Ovary (tissue), 9 donors: ENCODE data around the gene GNB2. TPM values are rescaled to one million over a fixed set of nuclear protein-coding genes. Genes with fewer than 3 reads are reported as not detected.

Experiments used
- DNase-seq, 5 donors: peaks; one replicate each; pipeline ENCODE4 v3.0.0-alpha.2; 2019 to 2020
- H3K27ac ChIP-seq, 2 donors: fragments of 200-600 bp; one replicate each; pipeline versions ENCODE4 v1.5.1 to v1.8.0; 2019 to 2022
- H3K27me3 ChIP-seq: fragments of 200-600 bp; one replicate; pipeline ENCODE4 v1.8.0; 2022
- H3K36me3 ChIP-seq: fragments of 200-600 bp; sonication (generic); one replicate; pipeline ENCODE4 v1.5.1; 2019
- H3K4me1 ChIP-seq: one replicate; pipeline ENCODE4 v1.8.1; 2013; ENCODE audit warnings: mild to moderate bottlenecking, moderate library complexity; ENCODE audit not compliant: insufficient read depth
- H3K4me3 ChIP-seq: fragments of 200-600 bp; sonication (generic); one replicate; pipeline ENCODE4 v1.5.1; 2017
- H3K9me3 ChIP-seq, 2 donors: fragments of 200-600 bp in 1 of 2; sonication (generic) in 1 of 2; one replicate each; pipeline versions ENCODE4 v1.5.1 to v1.8.1; 2013 to 2019; ENCODE audit warnings: mild to moderate bottlenecking in 1 of 2, moderate library complexity in 1 of 2
- EP300 ChIP-seq: sonication (generic); formaldehyde crosslinking; IDR thresholded peaks from one replicate; pipeline ENCODE4 v1.6.1; 2017; ENCODE audit warnings: antibody characterized with exemption
- POLR2A ChIP-seq: fragments of 450-650 bp; IDR thresholded peaks from one replicate; pipeline ENCODE4 v1.6.1; 2017; ENCODE audit warnings: antibody characterized with exemption, mild to moderate bottlenecking, moderate library complexity
- WGBS, 3 donors: extraction: QIAGEN DNeasy Blood & Tissue Kit in 1 of 3; methylation state at CpG; one replicate each; pipeline versions ENCODE4 v1.1.5 to v1.1.7; 2013 to 2017; 5-methylcytosine and 5-hydroxymethylcytosine counted together
- intact Hi-C, 4 donors: fragments of 100-400 bp; cut with DNase I; formaldehyde crosslinking; loops; one replicate each; pipeline versions ENCODE4 v1.11.0 to v1.15.1; 2022 to 2023
- polyA plus RNA-seq, 2 donors: library from polyadenylated mRNA; stranded (reverse); fragments of 200-250 nt in 1 of 2; fragments of 350-450 nt in 1 of 2; fragmentation: Illumina TruSeq in 1 of 2; extraction: RNeasy Lipid Tissue Mini Kit (QIAGEN cat#74804) in 1 of 2; gene quantifications; one replicate each; pipeline ENCODE4 v1.2.3, GENCODE V29; 2013 to 2014
- total RNA-seq, 7 donors: library from RNA; depleted of rRNA in 2 of 7; stranded (reverse); fragments of >200 nt in 2 of 7; fragmentation: NEBNext Ultra II Directional in 3 of 7; extraction: Animal tissue kit (Norgen Biotek cat#: 25700) in 3 of 7; gene quantifications; one replicate each; pipeline versions ENCODE4 v1.1.0 to v1.2.4, GENCODE V29; 2016 to 2023
- TF ChIP-seq, protein P1 (sequence below), 3 donors: fragments of 450-650 bp in 2 of 3; fragments of 200-600 bp in 1 of 3; IDR thresholded peaks; one replicate each; pipeline versions ENCODE4 v1.5.1 to v1.8.0; 2016 to 2022; ENCODE audit warnings: antibody characterized with exemption in 3 of 3, mild to moderate bottlenecking in 1 of 3
- donor health status: DM: no; HTN: no; CAD: no; lungs with moderate emphysema.
- donor health status: DM: no; HTN: no; CAD: no.
- donor health status: Bipolar disorder and iron deficiency.
- donor health status: DM: yes; HTN: yes; CAD: no.
- donor health status: DM: no; HTN: no; CAD: no.
- donor health status: DM: yes; HTN: yes; CAD: no.

Gene GNB2
- total and polyA plus RNA-seq, 9 donors, result 18.9 to 281 (median 216) TPM

GRCh38 chr7:100677308-100678267 lies 4.0 kb downstream of the GNB2 start:
- TF ChIP-seq, protein P1, sequence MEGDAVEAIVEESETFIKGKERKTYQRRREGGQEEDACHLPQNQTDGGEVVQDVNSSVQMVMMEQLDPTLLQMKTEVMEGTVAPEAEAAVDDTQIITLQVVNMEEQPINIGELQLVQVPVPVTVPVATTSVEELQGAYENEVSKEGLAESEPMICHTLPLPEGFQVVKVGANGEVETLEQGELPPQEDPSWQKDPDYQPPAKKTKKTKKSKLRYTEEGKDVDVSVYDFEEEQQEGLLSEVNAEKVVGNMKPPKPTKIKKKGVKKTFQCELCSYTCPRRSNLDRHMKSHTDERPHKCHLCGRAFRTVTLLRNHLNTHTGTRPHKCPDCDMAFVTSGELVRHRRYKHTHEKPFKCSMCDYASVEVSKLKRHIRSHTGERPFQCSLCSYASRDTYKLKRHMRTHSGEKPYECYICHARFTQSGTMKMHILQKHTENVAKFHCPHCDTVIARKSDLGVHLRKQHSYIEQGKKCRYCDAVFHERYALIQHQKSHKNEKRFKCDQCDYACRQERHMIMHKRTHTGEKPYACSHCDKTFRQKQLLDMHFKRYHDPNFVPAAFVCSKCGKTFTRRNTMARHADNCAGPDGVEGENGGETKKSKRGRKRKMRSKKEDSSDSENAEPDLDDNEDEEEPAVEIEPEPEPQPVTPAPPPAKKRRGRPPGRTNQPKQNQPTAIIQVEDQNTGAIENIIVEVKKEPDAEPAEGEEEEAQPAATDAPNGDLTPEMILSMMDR (IDR thresholded peaks at IDR 0.05), result no peak
- TF ChIP-seq POLR2A (no peak), EP300 (no peak)
- peak; percentile 27 to 56 (median 44) for DNase-seq
- H3K36me3 ChIP-seq, result no peaks in the 10 kb centered on the region
- peaks cover 1% of the 10 kb centered on the region for H3K4me1 ChIP-seq
- intact Hi-C loops, result loop anchor here in 2 of 4 donors (2.0 to 5.0 kb wide), 2 partner anchors 65 to 70 kb away; partner anchors contain the start of gene MOSPD3 (in 1 of the 2)
- no peaks in the 10 kb centered on the region for H3K27me3 ChIP-seq
- WGBS, 3 donors, result 82 to 88% (median 88%) methylated on average over 36 of the region's 36 CpGs
- H3K9me3 ChIP-seq, result no peaks in the 10 kb centered on the region
- H3K27ac ChIP-seq, result no peak overlapping the region
- H3K4me3 ChIP-seq, result no peak overlapping the region

GRCh38 chr7:100678291-100678984 lies 4.9 kb downstream of the GNB2 start:
- no peak overlapping the region for H3K27ac ChIP-seq
- peaks cover 1% of the 10 kb centered on the region for H3K4me1 ChIP-seq
- no peaks in the 10 kb centered on the region for H3K9me3 ChIP-seq
- peak; percentile 25 to 61 (median 51) for DNase-seq
- WGBS, 3 donors, result 63 to 69% (median 66%) methylated on average over 34 to 35 of the region's 35 CpGs
- intact Hi-C loops, result loop anchor here in 1 of 4 donors (5.0 kb wide), 1 partner anchor 71 kb away; no protein-coding TSS in a partner anchor
- TF ChIP-seq EP300 (no peak), POLR2A (no peak)
- TF ChIP-seq, protein P1 (IDR thresholded peaks at IDR 0.05), result no peak
- no peaks in the 10 kb centered on the region for H3K36me3 ChIP-seq
- no peak overlapping the region for H3K4me3 ChIP-seq
- H3K27me3 ChIP-seq, result no peaks in the 10 kb centered on the region

GRCh38 chr7:100679129-100679926 lies 5.8 kb downstream of the GNB2 start:
- H3K27me3 ChIP-seq, result no peaks in the 10 kb centered on the region
- no peaks in the 10 kb centered on the region for H3K36me3 ChIP-seq
- H3K4me1 ChIP-seq, result peaks cover 1% of the 10 kb centered on the region
- TF ChIP-seq EP300, result no peak
- TF ChIP-seq, protein P1 (IDR thresholded peaks at IDR 0.05), result no peak
- TF ChIP-seq POLR2A, result no peak
- no peak overlapping the region for H3K4me3 ChIP-seq
- 56 to 73% (median 64%) methylated on average over 13 of the region's 13 CpGs for WGBS, 3 donors
- peak overlapping the region in 1 of 2 donors; percentile 0 for H3K27ac ChIP-seq
- no peaks in the 10 kb centered on the region for H3K9me3 ChIP-seq
- DNase-seq, result peak; percentile 14 to 53 (median 33)
- intact Hi-C loops, result loop anchor here in 1 of 4 donors (5.0 kb wide), 1 partner anchor 72 kb away; no protein-coding TSS in a partner anchor
